HG03439 (cell line): ENCODE results near the gene SPANXN3.
"Not testable (repeated sequence)": the region's sequence is repeated elsewhere in the genome, so short reads cannot be mapped to it uniquely, and the experiment has no call there.

Experiments
- ATAC-seq: cut with Tn5 transposase; IDR thresholded peaks from one replicate; pipeline ENCODE4 v1.9.1; 2021; ENCODE audit warnings: mild to moderate bottlenecking, moderate library complexity; ENCODE audit not compliant: unreplicated experiment

Gene SPANXN3, protein sequence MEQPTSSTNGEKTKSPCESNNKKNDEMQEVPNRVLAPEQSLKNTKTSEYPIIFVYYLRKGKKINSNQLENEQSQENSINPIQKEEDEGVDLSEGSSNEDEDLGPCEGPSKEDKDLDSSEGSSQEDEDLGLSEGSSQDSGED

DNA sequence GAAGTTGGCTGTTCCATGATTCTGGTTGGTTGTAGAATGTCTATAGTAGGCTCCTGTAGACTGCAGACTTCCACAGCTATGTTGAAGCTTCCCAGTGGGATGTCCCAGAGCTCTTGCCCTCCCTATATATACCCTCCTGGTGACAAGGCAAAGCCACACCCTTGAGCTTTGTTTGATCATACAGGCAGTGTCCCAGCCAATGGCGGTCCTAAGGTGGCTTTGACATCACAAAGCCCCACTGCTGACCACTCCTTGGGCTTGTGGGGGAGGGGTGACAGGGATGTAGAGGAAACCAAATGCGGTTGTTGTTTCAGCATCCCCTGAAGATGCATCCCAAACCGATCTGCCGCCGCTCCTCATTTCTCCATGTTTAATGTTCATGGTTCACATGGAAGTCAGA, at the start of gene SPANXN3:
Gene SPANXN3 (minus strand): TSS at position 101 of the 400 bp plus-strand sequence. CDS start 84 bp downstream, at position 17.
- not testable (repeated sequence) for ATAC-seq

DNA sequence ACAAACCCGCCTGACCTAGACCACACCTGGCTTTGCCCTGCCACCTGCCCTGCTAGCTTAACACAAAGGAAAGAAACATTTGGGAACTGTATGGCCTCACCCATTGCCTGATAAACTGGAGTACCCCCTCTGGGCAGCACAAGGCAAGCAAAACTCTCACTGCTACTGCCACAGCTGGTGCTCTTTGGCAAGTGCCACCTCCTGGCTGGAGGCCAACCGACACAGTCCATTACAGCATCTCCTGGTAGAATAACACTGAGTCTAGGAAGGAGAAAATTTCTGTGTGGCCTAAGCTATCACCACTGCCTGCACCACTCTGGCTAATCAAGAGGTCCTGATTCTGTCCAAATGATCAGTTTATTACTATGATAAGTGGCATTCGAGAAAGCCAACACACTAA, 18.9 kb upstream of the SPANXN3 start:
- ATAC-seq: no peak

DNA sequence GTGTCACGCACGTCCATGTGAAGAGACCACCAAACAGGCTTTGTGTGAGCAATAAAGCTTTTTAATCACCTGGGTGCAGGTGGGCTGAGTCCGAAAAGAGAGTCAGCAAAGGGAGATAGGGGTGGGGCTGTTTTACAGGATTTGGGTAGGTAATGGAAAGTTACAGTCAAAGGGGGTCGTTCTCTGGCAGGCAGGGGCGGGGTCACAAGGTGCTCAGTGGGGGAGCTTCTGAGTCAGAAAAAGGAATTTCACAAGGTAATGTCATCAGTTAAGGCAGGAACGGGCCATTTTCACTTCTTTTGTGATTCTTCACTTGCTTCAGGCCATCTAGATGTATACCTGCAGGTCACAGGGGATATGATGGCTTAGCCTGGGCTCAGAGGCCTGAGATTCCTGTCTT, 15.1 kb downstream of the SPANXN3 start:
- ATAC-seq: not testable (repeated sequence)

DNA sequence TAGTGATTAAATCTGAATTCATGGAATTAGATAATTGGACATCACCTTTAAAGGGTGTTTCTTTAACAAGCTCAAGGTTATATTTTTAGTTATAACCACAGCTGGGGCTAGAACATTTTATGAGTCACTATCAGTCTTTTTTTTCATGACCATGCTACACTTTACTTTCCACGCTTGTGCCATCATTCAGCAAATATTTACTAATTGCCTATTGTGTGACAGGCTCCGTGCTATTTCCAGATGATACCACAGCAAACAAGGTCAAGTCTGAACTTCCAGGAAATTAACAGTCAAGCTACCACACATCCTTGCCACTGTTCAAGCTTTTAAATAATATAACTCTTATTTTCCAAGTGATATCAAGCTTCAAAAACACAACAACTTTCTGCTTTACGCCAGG, 16.5 kb downstream of the SPANXN3 start:
- ATAC-seq: no peak

DNA sequence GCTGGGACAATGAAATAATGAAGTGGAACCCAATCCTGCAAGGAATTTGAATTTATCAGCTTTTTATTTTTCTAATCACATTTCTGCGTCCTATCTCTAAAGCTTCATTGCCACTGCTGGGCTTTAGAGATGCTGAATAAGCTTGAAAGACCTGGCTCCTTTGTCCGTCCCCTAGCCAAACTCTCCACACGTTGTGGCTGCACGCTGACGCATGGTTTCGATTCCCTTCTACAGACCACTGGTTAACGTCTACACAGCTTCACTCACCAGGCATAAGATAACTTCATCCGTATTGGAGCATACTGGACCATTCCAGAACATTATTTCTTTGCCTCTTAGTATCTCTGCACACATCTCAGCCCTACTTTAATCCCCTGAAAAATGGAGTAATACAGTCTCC, 31.2 kb downstream of the SPANXN3 start:
- no peak for ATAC-seq

DNA sequence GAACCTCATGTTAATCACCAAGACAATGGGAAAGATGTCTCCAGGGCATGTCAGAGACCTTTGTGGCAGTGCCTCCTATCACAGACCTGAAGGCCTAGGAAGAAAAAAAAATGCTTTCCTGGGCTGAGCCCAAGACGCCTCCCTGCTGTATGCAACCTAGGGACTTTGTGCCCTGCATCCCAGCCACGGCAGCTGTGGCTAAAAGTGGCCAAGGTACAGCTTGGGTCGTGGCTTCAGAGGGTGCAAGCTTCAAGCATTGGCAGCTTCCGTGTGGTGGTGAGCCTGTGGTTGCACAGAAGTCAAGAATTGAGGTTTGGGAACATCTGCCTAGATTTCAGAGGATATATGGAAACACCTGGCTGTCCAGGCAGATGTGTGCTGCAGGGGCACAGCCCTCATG, 40.5 kb downstream of the SPANXN3 start:
- no peak for ATAC-seq

DNA sequence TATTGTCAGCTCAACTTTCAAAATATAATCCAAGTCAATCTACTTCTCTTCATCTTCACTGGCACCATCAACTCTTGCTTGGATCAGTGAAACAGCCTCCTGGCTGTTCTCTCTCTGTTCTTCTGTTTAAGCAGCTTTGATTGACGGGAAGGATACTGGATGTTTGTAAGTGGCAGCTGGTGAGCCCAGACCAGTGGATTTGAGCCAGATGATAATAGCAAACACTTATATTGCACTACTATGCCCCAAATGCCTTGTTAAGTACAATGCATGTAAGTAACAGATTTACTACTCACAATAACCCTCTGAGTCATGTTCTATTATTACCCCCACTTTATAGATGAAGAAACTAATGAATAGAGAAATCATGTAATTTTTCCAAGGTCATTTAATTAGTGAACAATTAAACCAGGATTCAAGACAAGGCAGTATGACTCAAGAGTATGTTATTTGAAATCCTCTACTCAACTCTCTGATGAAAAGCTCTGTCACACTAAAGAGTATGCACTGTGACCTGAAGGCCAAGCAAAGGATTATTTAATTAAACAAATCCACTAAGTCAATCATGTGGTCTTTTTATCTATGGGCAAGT, 44.8 kb downstream of the SPANXN3 start:
- no peak for ATAC-seq

DNA sequence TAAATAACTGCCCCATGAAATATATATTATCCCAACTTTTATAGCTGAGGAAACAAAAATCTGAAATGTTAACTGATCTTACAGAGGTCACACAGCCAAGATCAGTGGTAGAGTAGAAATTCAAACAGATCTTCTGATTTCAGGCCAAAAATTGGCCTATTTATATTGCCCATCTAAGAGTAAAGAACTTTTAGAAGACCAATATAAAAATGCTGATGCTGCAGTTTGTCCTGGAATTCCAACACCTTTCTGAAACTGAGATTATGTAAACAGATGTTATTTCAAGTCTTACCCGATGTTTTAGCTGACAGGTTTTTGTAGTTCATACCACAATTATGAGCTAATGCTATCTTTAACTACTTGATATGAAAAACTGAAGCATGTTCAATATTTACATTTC, 51.1 kb downstream of the SPANXN3 start:
- no peak for ATAC-seq

DNA sequence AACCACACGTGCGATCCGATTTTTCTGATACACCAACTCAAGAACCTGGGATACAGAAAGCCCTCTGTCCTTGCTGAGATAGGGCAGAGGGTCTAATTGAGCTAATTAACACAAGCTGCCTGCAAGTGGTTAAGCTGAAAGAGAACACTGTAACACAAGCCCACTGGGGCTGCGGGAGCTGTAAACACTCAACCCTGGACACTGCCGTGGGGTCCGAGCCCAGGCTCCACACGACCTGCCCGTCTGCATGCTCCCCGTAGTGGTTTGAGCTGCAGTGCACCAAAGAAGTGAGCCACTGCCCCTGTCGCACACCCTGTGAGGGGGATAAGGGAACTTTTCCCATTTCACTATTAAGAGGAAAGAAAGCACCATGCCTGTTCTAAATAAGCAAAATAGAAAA, 54.6 kb downstream of the SPANXN3 start:
- no peak for ATAC-seq

DNA sequence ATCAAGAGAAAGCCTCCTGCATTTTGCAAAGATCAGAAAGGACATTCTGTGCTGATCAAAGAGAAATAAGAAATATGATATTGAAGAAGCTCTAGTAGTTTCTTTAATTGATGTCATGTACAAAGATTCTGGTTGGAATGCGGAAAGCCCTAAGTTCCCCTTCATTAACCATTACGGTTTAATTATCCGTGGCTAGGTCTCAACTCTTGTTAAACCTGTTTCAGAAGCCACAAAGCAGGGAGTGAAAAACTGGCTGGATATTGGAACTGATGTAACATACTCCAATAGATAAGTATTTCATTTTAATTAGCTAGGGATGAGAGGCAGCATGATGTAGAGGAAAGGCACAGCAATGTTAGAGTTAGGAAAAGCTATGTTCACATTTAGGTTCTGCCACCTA, 55.7 kb downstream of the SPANXN3 start:
- no peak for ATAC-seq
